ENCODE measurements around the gene ATP6V0E2. TPM values are rescaled to one million over a fixed set of nuclear protein-coding genes. Genes with fewer than 3 reads are reported as not detected.

ATP6V0E2 gene
- total and polyA plus RNA-seq, 4 donors: 8.6 to 34.8 (median 24.5) TPM

DNA sequence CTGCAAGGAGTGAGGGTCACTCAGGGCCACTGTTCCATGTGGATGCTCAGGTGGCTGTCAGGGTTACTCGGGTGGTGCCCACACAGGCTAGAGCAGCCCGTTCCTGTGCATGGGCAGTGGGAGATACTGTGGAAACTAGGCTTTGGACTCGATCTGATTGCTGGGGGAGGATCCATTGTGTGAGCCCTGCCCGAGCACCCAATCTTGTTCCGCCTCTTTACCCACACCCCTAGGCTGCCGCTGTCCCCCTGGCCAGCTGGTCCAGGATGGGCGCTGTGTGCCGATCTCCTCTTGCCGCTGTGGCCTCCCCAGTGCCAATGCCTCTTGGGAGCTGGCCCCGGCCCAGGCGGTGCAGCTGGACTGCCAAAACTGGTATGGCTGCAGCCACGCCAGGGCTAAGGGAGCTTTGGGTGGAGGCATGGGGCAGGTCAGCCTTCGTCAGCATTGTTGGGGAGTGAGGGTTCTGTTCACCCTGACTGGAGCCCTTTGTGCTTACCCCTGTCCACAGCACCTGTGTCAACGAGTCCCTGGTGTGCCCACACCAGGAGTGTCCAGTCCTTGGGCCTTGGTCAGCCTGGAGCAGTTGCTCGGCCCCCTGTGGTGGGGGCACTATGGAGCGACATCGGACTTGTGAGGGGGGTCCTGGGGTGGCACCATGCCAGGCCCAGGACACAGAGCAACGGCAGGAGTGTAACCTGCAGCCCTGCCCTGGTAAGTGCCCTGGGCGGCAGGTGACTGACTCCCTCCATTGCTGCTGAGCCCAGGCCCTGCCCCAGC lies 48.0 kb upstream of the ATP6V0E2 start:
- H3K4me3 ChIP-seq: no peak overlapping the region
- H3K27me3 ChIP-seq (ENCODE audit: control insufficient read depth in 3 of 3, insufficient read depth in 3 of 3, low read length in 2 of 3): no peaks in the 10 kb centered on the region
- ATAC-seq (ENCODE audit: insufficient read depth, low FRiP score) (no peak), DNase-seq (no peak)
- H3K4me1 ChIP-seq (ENCODE audit: control insufficient read depth in 5 of 5, insufficient read depth in 5 of 5, low read length in 5 of 5): peaks cover 0 to 11% (median 0%) of the 10 kb centered on the region in 5 donors
- no peaks in the 10 kb centered on the region for H3K9me3 ChIP-seq (ENCODE audit: control insufficient read depth in 4 of 4, insufficient read depth in 3 of 4, low read length in 3 of 4)
- H3K36me3 ChIP-seq (ENCODE audit: control insufficient read depth in 4 of 4, insufficient read depth in 4 of 4, low read length in 4 of 4): no peaks in the 10 kb centered on the region
- no peak overlapping the region for H3K9ac ChIP-seq (ENCODE audit: insufficient read depth in 1 of 2, low read length in 2 of 2)
- TF ChIP-seq, protein P1, sequence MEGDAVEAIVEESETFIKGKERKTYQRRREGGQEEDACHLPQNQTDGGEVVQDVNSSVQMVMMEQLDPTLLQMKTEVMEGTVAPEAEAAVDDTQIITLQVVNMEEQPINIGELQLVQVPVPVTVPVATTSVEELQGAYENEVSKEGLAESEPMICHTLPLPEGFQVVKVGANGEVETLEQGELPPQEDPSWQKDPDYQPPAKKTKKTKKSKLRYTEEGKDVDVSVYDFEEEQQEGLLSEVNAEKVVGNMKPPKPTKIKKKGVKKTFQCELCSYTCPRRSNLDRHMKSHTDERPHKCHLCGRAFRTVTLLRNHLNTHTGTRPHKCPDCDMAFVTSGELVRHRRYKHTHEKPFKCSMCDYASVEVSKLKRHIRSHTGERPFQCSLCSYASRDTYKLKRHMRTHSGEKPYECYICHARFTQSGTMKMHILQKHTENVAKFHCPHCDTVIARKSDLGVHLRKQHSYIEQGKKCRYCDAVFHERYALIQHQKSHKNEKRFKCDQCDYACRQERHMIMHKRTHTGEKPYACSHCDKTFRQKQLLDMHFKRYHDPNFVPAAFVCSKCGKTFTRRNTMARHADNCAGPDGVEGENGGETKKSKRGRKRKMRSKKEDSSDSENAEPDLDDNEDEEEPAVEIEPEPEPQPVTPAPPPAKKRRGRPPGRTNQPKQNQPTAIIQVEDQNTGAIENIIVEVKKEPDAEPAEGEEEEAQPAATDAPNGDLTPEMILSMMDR (IDR thresholded peaks at IDR 0.05; ENCODE audit: control extremely low read depth, extremely low read depth): no peak
- no peak overlapping the region for H3K27ac ChIP-seq (ENCODE audit: low read depth in 1 of 2, low read length in 1 of 2)
- WGBS, 2 donors: 89 to 93% methylated on average over 19 of the region's 19 CpGs

DNA sequence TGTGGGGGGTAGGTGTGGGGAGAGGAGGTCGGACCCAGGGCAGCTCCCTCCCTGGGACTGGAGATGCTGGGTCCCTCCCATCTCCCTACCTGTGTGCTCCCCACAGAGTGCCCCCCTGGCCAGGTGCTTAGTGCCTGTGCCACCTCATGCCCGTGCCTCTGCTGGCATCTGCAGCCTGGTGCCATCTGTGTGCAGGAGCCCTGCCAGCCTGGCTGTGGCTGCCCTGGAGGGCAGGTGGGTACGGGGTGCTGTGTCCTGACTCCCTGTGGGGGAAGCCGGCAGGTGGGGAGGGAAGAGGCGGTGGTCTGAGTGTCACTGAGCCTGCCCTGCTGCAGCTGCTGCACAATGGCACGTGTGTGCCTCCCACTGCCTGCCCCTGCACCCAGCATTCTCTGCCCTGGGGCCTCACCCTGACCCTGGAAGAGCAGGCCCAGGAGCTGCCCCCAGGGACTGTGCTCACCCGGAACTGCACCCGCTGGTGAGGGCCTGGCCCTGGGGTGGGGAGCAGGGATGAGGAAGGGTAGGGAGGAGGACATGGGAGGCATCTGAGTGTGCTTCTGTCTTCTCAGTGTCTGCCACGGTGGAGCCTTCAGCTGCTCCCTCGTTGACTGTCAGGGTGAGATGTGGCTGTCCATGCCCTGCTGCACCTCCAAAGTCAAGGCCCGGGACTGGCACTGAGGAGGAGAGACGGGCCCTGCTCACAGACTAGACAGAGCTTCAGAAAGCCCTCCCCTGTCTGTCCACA lies 47.3 kb upstream of the ATP6V0E2 start:
- ATAC-seq (ENCODE audit: insufficient read depth, low FRiP score) (no peak), DNase-seq (no peak)
- Histone ChIP-seq H3K9me3 (ENCODE audit: control insufficient read depth in 4 of 4, insufficient read depth in 3 of 4, low read length in 3 of 4) (no peaks in the 10 kb centered on the region), H3K9ac (ENCODE audit: insufficient read depth in 1 of 2, low read length in 2 of 2) (no peak overlapping the region), H3K4me1 (ENCODE audit: control insufficient read depth in 5 of 5, insufficient read depth in 5 of 5, low read length in 5 of 5) (peaks cover 0 to 11% (median 0%) of the 10 kb centered on the region in 5 donors), H3K27ac (ENCODE audit: low read depth in 1 of 2, low read length in 1 of 2) (no peak overlapping the region), H3K4me3 (no peak overlapping the region), H3K27me3 (ENCODE audit: control insufficient read depth in 3 of 3, insufficient read depth in 3 of 3, low read length in 2 of 3) (no peaks in the 10 kb centered on the region), H3K36me3 (ENCODE audit: control insufficient read depth in 4 of 4, insufficient read depth in 4 of 4, low read length in 4 of 4) (no peaks in the 10 kb centered on the region)
- 88 to 90% methylated on average over 12 of the region's 12 CpGs for WGBS, 2 donors
- TF ChIP-seq, protein P1 (IDR thresholded peaks at IDR 0.05; ENCODE audit: control extremely low read depth, extremely low read depth): no peak

DNA sequence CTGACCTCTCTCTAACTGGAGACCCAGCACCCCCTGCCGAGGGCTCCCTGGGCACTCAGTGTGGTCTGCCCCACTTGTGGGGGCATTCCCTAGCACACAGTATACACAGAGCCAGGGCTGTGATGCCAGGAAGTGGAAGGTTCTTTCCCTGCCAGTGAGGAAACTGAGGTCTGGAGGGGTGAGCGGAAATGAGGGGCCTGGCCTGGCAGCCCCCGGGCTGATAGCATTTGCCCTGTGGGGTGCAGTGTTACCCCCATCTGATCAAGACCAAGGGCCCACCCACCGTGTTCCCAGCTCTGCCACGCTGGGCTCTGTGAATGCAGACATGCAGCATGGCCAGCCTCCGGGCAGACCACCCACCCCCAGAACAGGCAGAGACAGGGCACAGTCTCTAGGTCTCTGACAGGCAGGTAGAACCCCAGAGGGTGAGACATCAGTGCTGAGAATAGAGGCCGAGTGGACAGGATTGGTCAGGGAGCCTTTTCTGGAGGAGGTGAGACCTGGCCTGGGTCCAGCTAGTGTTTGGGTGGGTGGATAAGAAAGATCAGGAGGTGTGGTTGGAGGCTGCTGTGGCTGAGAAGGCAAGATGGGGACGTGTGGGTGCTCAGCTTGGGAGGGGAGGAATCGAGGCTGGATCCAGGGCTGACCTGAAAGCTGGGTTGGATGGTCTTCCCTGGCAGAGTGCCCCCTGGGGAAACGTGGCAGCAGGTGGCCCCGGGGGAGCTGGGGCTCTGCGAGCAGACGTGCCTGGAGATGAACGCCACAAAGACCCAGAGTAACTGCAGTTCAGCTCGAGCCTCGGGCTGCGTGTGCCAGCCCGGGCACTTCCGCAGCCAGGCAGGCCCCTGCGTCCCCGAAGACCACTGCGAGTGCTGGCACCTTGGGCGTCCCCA lies 46.4 kb upstream of the ATP6V0E2 start:
- Histone ChIP-seq H3K9ac (ENCODE audit: insufficient read depth in 1 of 2, low read length in 2 of 2) (no peak overlapping the region), H3K27ac (ENCODE audit: low read depth in 1 of 2, low read length in 1 of 2) (no peak overlapping the region), H3K27me3 (ENCODE audit: control insufficient read depth in 3 of 3, insufficient read depth in 3 of 3, low read length in 2 of 3) (no peaks in the 10 kb centered on the region), H3K9me3 (ENCODE audit: control insufficient read depth in 4 of 4, insufficient read depth in 3 of 4, low read length in 3 of 4) (no peaks in the 10 kb centered on the region), H3K4me1 (ENCODE audit: control insufficient read depth in 5 of 5, insufficient read depth in 5 of 5, low read length in 5 of 5) (peaks cover 0 to 7% (median 0%) of the 10 kb centered on the region in 5 donors), H3K4me3 (no peak overlapping the region), H3K36me3 (ENCODE audit: control insufficient read depth in 4 of 4, insufficient read depth in 4 of 4, low read length in 4 of 4) (no peaks in the 10 kb centered on the region)
- DNase-seq: no peak
- WGBS, 2 donors: 85 to 87% methylated on average over 23 of the region's 23 CpGs
- no peak for ATAC-seq (ENCODE audit: insufficient read depth, low FRiP score)
- TF ChIP-seq, protein P1 (IDR thresholded peaks at IDR 0.05; ENCODE audit: control extremely low read depth, extremely low read depth): no peak

All from lung (tissue), 12 donors.